ENCODE data around the gene LNPEP.

Gene LNPEP

DNA sequence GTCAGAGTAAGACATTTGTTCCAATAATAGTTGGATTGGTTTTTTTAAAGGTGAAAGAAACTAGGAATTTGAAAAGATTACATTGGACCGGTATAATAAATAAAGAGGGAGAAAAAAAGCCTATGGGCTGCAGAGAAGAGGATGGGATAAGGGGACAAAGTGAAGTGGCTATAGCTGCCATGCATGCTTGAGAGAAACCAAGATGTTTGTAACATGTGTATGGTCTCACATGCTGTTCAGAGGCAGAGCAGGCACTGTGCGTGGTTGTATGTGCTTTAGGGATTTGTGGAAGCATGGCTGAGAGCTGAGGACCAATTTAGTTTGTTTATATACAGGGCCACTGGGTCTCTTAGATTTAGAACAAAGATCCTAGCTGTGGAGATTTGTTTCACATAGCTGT is 32.7 kb downstream of the LNPEP start:
- no peak overlapping the region for H3K27ac ChIP-seq
- no peak overlapping the region for H3K9ac ChIP-seq
- no peak overlapping the region for H3K4me2 ChIP-seq
- H3K4me3 ChIP-seq: no peak overlapping the region
- H3K27me3 ChIP-seq: no peaks in the 10 kb centered on the region
- H3K9me3 ChIP-seq: peaks cover 8% of the 10 kb centered on the region; the same call in 1 of the 2 replicates
- peaks cover 7% of the 10 kb centered on the region; the same call in 1 of the 2 replicates for H3K36me3 ChIP-seq
- H3K4me1 ChIP-seq: peaks cover 22% of the 10 kb centered on the region
- no peak for TF ChIP-seq Cebpa-rat (IDR thresholded peaks at IDR 0.05)
- H4K20me1 ChIP-seq: peaks cover 3% of the 10 kb centered on the region; the same call in 1 of the 2 replicates

DNA sequence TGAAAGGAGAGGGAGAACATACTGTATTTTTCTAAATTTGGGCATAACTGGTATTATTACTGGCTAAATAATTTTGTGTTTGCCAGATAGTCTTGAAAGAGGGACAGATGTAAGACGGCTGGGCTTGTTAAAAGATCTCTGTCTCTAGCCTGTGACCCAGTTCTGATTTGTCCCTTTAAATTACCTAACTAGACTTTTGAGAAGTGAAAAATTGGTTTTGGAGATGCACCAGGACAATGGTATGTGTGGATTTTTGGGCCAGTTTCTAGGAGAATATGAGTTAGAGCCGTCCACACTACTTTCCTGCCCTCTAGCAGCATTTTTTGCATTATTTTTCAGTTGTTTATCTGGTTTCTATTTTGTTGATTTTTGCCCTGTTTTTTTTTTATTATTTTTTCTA is 33.5 kb downstream of the LNPEP start:
- Histone ChIP-seq H4K20me1 (peaks cover 10% of the 10 kb centered on the region; the same call in 1 of the 2 replicates), H3K36me3 (peaks cover 7% of the 10 kb centered on the region; the same call in 1 of the 2 replicates), H3K4me3 (no peak overlapping the region), H3K4me2 (no peak overlapping the region), H3K4me1 (peaks cover 20% of the 10 kb centered on the region), H3K9me3 (peaks cover 8% of the 10 kb centered on the region; the same call in 1 of the 2 replicates), H3K27me3 (no peaks in the 10 kb centered on the region), H3K9ac (no peak overlapping the region), H3K27ac (no peak overlapping the region)
- TF ChIP-seq Cebpa-rat (IDR thresholded peaks at IDR 0.05): no peak

DNA sequence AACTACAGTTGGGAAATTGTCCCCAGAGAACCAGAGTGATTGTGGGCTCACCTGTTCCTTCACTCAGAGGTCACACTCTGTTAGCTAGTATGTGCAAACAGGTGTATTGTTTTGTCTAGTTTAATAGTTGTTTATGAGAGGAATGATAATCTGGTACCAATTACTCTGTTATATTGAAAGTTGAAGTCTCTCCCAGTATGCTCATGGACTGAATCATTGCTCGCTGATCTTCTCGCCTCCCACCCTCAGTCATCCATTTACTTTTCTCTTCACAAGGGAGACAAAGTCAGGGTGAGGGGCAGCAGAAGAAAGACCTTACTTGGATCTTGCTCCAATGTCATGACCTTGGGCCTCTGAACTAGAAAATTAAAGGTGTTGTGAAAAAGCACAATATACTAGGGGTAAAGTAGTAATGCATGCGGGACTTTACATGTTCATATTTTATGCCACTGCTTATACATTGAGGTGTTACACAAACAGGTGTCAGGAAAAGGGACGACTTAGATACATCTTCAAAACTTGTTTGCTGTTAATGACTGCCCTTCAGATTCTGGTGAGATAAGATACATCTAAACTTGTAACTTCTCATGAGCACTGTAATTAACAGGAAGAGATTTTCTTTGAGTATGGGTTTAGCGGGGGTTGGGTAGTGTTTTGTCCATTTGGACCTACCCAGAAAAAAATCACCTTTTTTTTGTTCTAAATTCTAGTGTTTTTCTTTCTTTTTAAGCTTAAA is 36.9 kb downstream of the LNPEP start:
- no peak overlapping the region for H3K9ac ChIP-seq
- no peak overlapping the region for H3K4me3 ChIP-seq
- H3K4me1 ChIP-seq: peaks cover 19% of the 10 kb centered on the region
- no peak for TF ChIP-seq Cebpa-rat (IDR thresholded peaks at IDR 0.05)
- peaks cover 8% of the 10 kb centered on the region; the same call in 1 of the 2 replicates for H3K9me3 ChIP-seq
- H3K27ac ChIP-seq: no peak overlapping the region
- H3K4me2 ChIP-seq: no peak overlapping the region
- no peaks in the 10 kb centered on the region for H3K27me3 ChIP-seq
- no peaks in the 10 kb centered on the region for H3K36me3 ChIP-seq
- H4K20me1 ChIP-seq: peaks cover 10% of the 10 kb centered on the region; the same call in 1 of the 2 replicates

DNA sequence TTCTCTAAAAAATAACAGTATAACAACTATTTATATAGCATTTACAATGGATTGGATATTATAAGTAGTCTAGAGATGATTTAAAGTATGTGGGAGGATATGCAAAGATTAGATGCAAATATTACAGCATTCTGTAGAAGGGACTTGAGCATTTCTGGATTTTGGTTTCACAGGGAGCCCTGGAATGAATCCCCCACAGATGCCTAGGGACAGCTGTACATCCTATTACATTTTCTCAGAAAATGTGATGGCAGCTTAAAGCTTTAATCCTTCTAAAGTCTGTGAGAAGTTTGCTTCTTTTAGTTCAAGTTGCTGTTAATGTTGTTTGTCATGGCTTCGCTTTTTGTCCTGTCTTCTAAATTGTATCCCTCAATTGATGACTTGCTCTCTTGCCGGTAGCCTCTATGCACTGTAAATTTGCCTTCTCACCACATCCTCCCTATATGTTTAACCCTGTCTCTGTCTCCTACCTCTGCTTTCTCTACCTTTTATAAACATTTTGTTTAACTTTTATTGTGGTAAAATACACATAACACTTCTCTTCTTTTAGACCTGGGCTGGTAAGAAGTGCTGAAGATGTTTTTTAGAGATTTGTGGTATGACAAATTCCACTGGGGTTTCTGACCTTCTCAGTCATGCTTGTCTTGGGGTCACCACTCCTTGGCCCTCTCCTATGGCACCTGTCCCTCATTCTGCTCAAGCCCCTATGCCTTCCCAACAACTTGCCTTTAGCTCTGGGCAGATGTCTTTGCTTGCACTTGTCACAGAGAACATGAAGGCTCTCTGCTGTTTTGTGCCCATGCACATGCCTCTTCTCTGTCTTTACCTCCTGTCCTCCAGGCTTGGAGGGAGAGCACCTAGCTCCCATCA is 37.9 kb downstream of the LNPEP start:
- peaks cover 10% of the 10 kb centered on the region; the same call in 1 of the 2 replicates for H4K20me1 ChIP-seq
- TF ChIP-seq Cebpa-rat (IDR thresholded peaks at IDR 0.05): no peak
- H3K4me1 ChIP-seq: peaks cover 19% of the 10 kb centered on the region
- H3K4me3 ChIP-seq: no peak overlapping the region
- H3K27me3 ChIP-seq: no peaks in the 10 kb centered on the region
- H3K9me3 ChIP-seq: peaks cover 8% of the 10 kb centered on the region; the same call in 1 of the 2 replicates
- H3K9ac ChIP-seq: no peak overlapping the region
- peak overlapping the region; percentile 25 for H3K4me2 ChIP-seq
- H3K27ac ChIP-seq: no peak overlapping the region
- H3K36me3 ChIP-seq: peaks cover 4% of the 10 kb centered on the region

DNA sequence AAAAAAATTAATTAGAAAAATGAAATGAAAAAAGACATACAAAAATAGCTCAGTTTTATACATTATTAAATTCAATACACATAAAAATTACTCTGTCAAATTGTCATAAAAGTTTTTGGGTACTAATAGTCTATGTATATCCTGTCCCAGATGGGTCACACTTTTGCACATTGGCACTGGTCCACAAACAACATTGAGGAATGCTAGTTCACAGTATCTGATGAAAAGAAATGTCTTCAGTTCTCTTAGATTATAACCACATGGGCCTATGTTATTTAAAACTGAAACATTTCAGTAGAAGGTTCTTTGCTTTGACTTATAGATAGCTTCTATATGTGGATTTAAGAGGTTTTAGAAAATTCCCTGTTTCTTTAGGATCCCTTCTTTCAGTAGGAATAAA is 39.8 kb downstream of the LNPEP start:
- Histone ChIP-seq H3K27ac (no peak overlapping the region), H3K9me3 (peaks cover 8% of the 10 kb centered on the region; the same call in 1 of the 2 replicates), H4K20me1 (peaks cover 10% of the 10 kb centered on the region; the same call in 1 of the 2 replicates), H3K36me3 (peaks cover 22% of the 10 kb centered on the region), H3K4me3 (no peak overlapping the region), H3K4me1 (peaks cover 19% of the 10 kb centered on the region), H3K9ac (no peak overlapping the region), H3K4me2 (no peak overlapping the region), H3K27me3 (no peaks in the 10 kb centered on the region)
- TF ChIP-seq Cebpa-rat (IDR thresholded peaks at IDR 0.05): no peak

DNA sequence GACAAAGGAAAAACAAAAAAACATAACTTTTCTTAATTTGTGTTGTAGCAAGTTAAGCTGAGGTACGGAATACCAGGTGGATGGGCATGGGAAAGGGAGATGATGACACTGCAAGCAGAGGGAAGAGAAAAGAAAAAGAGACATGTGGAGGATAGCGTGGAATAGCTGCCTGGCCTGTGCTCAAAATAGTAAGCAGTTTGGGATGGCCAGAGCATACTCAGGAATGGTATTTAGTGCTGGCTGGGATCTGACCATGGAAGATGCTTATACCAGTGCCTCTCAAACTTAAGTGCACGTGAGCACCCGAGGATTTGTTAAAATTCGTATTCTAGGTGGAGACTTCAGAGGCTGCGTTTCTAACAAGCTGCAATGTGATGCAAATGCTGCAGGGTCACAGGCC is 41.3 kb downstream of the LNPEP start:
- no peak overlapping the region for H3K9ac ChIP-seq
- no peak overlapping the region for H3K27ac ChIP-seq
- no peak overlapping the region for H3K4me2 ChIP-seq
- H3K4me1 ChIP-seq: peaks cover 16% of the 10 kb centered on the region
- peaks cover 10% of the 10 kb centered on the region; the same call in 1 of the 2 replicates for H4K20me1 ChIP-seq
- H3K27me3 ChIP-seq: no peaks in the 10 kb centered on the region
- no peak overlapping the region for H3K4me3 ChIP-seq
- TF ChIP-seq Cebpa-rat (IDR thresholded peaks at IDR 0.05): no peak
- H3K9me3 ChIP-seq: no peaks in the 10 kb centered on the region
- peaks cover 34% of the 10 kb centered on the region for H3K36me3 ChIP-seq

DNA sequence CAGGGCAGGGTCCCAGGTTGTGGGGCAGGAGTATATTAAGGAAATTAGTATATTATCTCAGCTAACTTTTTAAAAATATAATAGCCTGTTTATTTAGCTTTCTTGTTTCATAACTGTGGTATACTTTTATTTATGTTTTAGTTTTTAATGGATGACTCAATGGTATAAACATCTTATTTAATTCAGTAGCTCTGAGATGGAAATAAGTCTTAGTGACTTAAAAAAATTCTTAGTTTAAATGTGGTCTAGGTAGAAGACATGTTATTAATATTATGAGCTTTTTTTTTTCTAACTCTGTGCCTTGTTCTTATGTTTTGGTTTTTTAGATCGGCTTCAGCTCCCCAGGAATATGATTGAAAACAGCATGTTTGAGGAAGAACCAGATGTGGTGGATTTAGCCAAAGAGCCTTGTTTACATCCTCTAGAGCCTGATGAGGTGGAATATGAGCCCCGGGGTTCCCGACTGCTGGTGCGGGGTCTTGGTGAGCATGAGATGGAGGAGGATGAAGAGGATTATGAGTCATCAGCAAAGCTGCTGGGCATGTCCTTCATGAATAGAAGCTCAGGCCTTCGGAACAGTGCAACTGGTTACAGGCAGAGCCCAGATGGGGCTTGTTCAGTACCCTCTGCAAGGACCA is 43.1 kb downstream of the LNPEP start:
- Histone ChIP-seq H4K20me1 (peaks cover 4% of the 10 kb centered on the region; the same call in 1 of the 2 replicates), H3K27me3 (no peaks in the 10 kb centered on the region), H3K36me3 (peaks cover 49% of the 10 kb centered on the region), H3K4me2 (no peak overlapping the region), H3K27ac (no peak overlapping the region), H3K9me3 (no peaks in the 10 kb centered on the region), H3K9ac (no peak overlapping the region), H3K4me3 (no peak overlapping the region), H3K4me1 (peaks cover 2% of the 10 kb centered on the region)
- no peak for TF ChIP-seq Cebpa-rat (IDR thresholded peaks at IDR 0.05)

DNA sequence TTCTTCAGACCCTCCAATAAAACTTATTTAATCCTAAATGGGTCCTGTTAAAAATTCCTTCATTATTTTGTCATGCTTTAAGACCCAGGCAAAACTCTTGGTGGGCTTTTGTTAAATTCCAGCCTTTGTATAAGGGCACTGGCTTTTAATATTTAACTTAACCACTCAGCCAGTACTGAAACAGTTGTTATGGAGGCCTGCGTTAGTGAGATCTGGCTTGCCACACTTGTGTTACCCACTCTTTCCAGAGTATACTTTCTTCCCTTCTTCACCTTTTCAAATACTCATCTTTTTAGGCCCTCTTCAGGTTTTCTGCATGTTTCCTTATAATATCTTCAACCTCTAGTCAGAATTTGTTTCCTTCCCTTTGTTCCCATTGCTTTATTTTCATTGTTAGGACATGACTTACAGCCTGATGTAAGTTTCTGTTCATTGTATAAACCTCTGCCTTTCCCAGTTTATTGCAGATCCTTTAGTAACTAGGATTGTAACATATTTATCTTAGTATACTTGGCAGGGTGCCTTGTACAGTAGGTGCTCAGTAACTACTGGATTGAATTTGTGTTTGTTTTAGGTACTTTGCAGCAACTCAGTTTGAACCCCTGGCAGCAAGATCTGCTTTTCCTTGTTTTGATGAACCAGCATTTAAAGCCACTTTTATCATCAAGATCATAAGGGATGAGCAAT is 48.8 kb downstream of the LNPEP start:
- no peak overlapping the region for H3K27ac ChIP-seq
- H3K9ac ChIP-seq: no peak overlapping the region
- no peak overlapping the region for H3K4me2 ChIP-seq
- peaks cover 75% of the 10 kb centered on the region for H3K36me3 ChIP-seq
- 0 out of 2 replicates have a peak, but pooled peaks cover 7% of the 10 kb centered on the region for H4K20me1 ChIP-seq
- no peak for TF ChIP-seq Cebpa-rat (IDR thresholded peaks at IDR 0.05)
- no peaks in the 10 kb centered on the region for H3K4me1 ChIP-seq
- no peaks in the 10 kb centered on the region for H3K27me3 ChIP-seq
- no peaks in the 10 kb centered on the region for H3K9me3 ChIP-seq
- no peak overlapping the region for H3K4me3 ChIP-seq

DNA sequence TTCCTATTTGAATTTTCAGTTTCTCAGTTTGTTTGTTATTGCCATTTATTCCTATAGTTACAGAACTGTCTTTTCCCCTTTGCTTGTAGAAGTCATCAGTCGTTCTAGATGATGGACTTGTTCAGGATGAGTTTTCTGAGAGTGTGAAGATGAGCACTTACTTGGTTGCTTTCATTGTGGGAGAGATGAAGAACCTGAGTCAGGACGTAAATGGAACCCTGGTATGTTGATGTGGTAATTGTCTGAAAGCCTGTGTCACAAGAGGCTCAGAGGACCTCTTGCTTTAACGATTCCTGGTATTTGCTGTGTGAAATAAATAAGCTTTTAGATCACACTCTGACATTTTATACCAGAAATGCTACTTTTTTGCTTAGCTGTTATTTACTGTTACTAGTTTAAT is 50.6 kb downstream of the LNPEP start:
- H3K9ac ChIP-seq: no peak overlapping the region
- H3K4me2 ChIP-seq: no peak overlapping the region
- peaks cover 7% of the 10 kb centered on the region; the same call in 1 of the 2 replicates for H3K9me3 ChIP-seq
- no peak for TF ChIP-seq Cebpa-rat (IDR thresholded peaks at IDR 0.05)
- H3K27ac ChIP-seq: no peak overlapping the region
- no peaks in the 10 kb centered on the region for H3K4me1 ChIP-seq
- no peak overlapping the region for H3K4me3 ChIP-seq
- H3K36me3 ChIP-seq: peaks cover 80% of the 10 kb centered on the region
- H4K20me1 ChIP-seq: 0 out of 2 replicates have a peak, but pooled peaks cover 7% of the 10 kb centered on the region
- no peaks in the 10 kb centered on the region for H3K27me3 ChIP-seq

All from BLaER1 (cell line).